HG03025 (cell line): Measurements from ENCODE around the gene ASL.
"Not testable (repeated sequence)": the region's sequence is repeated elsewhere in the genome, so short reads cannot be mapped to it uniquely, and the experiment has no call there.

Source experiments
- ATAC-seq: cut with Tn5 transposase; IDR thresholded peaks from one replicate; pipeline ENCODE4 v1.9.1; 2021; ENCODE audit warnings: mild to moderate bottlenecking, moderate library complexity; ENCODE audit not compliant: unreplicated experiment, low FRiP score

ASL gene

DNA sequence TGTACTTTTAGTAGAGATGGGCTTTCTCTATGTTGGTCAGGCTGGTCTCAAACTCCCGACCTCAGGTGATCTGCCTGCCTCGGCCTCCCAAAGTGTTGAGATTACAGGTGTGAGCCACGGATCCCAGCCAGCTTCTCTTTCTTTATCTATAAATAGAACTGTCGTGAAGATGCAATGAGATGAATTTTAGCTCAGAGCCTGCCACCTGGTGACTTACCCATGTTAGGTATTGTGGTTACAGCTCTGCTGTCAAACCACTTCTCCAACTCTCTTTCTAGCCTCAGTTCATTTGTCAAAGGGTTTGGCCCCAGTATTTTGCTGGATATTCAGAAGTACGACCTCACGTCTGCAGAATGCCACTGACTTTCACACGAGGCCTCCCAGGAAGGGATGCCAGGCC is 3.4 kb upstream of the ASL start:
- ATAC-seq, result not testable (repeated sequence)

GRCh38 chr7:66076462-66077329 is 1.1 kb downstream of the ASL start:
- no peak for ATAC-seq

DNA sequence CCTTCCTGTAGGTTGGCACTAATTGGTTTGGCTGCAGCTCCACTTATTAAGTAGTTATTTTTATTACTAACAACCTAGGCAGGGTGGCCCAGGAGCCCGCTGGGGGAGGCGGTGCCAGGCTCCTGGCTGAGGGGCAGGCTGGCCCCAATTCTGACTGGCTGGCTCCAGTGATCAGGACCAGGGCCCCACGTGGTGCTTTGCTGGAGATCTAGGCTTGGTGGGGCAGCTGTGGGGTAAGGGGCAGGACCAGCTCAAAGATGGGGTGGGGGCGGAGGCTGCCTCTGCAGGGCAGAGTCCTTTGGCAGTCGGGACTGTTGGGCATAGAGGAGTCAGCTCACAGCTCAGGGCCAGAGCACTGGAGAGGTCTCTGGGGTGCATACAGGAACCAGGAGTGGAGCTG is 2.4 kb downstream of the ASL start:
- ATAC-seq, result no peak

DNA sequence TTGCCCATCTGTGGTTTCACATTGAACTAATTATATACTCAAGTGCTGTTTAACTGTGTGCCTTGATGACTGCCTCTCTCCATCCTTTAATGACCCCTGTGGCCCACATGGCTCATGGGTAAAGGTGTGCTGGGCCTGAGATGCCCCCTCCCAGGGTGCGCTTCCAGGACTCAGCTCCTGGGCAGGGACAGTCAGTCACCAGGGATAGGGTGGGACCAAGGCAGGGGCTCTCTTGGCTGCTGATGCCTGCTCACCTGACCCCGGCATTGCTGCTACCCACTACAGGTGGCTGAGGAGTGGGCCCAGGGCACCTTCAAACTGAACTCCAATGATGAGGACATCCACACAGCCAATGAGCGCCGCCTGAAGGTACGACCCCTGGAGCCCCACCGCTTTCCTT is 6.5 kb downstream of the ASL start:
- ATAC-seq, result no peak

- ATAC-seq, result no peak
These were observed 7.3 kb downstream of the ASL start for GRCh38 chr7:66082886-66083415.

- ATAC-seq, result no peak
These were observed 8.1 kb downstream of the ASL start for GRCh38 chr7:66083677-66084076.

- no peak for ATAC-seq
These were observed 13.5 kb downstream of the ASL start for GRCh38 chr7:66088861-66089838.

DNA sequence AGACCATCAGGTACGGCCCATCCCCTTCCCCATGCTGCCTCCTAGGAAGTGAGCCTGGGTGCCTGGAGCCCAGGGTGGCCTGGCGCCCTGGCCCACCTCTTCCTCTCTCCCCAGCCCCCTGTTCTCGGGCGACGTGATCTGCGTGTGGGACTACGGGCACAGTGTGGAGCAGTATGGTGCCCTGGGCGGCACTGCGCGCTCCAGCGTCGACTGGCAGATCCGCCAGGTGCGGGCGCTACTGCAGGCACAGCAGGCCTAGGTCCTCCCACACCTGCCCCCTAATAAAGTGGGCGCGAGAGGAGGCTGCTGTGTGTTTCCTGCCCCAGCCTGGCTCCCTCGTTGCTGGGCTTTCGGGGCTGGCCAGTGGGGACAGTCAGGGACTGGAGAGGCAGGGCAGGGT is 17.0 kb downstream of the ASL start:
- ATAC-seq, result no peak

DNA sequence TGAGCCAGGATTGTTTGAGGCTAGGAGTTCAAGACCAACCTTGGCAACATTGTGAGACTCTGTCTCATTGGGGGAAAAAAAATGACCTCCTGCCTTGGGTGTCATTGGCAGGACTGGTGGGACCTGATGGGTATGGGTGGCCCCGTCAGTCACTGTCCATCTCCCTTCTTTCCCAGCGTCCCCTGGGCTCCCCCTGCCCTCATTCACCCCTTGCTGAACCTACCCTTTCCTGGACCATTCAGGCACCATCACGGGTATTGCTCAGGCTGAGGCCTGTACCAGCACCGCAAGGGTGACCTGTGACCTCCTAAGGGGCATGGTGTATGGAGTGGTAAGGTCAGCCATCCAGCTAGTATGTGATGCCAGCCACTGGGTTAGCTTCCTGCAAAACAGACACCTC is 19.4 kb downstream of the ASL start:
- no peak for ATAC-seq

DNA sequence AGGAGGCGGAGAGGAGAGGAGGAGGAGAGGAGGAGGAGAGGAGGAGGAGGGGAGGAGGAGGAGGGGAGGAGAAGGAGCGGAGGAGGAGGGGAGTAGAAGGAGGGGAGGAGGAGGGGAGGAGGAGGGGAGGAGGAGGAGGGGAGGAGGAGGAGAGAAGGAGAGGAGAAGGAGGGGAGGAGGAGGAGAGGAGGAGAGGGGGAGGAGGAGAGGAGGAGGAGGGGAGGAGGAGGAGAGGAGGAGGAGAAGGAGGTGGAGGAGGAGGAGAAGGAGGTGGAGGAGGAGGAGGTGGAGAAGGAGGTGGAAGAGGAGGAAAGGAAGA is 23.6 kb downstream of the ASL start:
- ATAC-seq, result no peak

- ATAC-seq, result peak; percentile 82
These were observed 24.2 kb downstream of the ASL start for GRCh38 chr7:66099551-66100407.

GRCh38 chr7:66100408-66101050 is 24.9 kb downstream of the ASL start:
- ATAC-seq, result no peak

DNA sequence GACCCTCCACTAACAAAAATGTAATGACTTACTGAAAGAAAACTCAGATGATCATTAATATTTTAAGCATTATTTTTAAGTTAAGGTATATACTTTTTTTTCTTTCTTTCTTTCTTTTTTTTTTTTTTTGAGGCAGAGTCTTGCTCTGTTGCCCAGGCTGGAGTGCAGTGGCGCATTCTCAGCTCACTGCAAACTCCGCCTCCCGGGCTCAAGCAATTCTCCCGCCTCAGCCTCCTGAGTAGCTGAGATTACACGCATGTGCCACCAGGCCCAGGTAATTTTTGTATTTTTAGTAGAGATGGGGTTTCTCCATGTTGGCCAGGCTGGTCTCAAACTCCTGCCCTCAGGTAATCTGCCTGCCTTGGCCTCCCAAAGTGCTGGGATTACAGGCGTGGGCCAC is 26.5 kb downstream of the ASL start:
- ATAC-seq, result not testable (repeated sequence)

DNA sequence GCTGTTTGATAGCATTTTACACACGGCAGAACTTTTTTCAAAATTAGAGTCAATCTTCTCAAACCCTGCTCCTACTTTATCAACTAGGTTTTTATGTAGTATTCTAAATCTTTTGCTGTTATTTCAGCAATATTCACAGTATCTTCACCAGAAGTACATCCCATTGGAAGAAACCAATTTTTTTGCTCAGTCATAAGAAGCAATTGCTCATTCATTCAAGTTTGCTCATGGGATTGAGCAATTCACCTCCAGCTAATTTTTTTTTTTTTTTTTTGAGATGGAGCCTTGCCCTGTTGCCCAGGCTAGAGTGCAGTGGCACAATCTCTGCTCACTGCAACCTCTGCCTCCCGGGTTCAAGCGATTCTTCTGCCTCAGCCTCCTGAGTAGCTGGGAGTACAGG is 28.4 kb downstream of the ASL start:
- ATAC-seq, result not testable (repeated sequence)

GRCh38 chr7:66105263-66105748 is 29.7 kb downstream of the ASL start:
- ATAC-seq, result no peak

DNA sequence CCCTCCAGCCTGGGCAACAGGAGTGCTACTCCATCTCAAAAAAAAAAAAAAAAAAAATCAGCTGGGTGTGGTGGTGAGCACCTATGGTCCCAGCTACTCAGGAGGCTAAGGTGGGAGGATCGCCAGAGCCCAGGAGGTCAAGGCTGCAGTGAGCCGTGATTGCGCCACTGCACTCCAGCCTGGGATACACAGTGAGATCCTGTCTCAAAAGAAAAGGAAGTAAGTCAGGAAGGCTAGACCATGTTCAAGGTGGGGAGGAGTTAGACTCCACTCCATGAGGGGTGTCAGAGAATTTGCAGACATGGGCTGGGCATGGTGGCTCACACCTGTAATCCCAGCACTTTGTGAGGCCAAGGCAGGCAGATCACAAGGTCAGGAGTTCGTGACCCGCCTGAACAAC is 32.8 kb downstream of the ASL start:
- ATAC-seq, result not testable (repeated sequence)

GRCh38 chr7:66110856-66111255 is 35.2 kb downstream of the ASL start:
- no peak for ATAC-seq

- ATAC-seq, result peak; percentile 90
These were observed 39.4 kb downstream of the ASL start, which contains the start of gene CRCP for GRCh38 chr7:66114743-66115649. Gene CRCP, plus strand, starts transcription at chr7:66114847. Its CDS starts 116 bp downstream, at chr7:66114963.
